HG02759 (cell line): ENCODE results near the gene LINGO3.

Experiments used
- ATAC-seq: cut with Tn5 transposase; IDR thresholded peaks from one replicate; pipeline ENCODE4 v1.9.1; 2021; ENCODE audit warnings: mild to moderate bottlenecking, moderate library complexity; ENCODE audit not compliant: unreplicated experiment

LINGO3 gene

GRCh38 chr19:2269244-2270156, 38.5 kb downstream of the LINGO3 start:
- ATAC-seq, result peak; percentile 60

DNA sequence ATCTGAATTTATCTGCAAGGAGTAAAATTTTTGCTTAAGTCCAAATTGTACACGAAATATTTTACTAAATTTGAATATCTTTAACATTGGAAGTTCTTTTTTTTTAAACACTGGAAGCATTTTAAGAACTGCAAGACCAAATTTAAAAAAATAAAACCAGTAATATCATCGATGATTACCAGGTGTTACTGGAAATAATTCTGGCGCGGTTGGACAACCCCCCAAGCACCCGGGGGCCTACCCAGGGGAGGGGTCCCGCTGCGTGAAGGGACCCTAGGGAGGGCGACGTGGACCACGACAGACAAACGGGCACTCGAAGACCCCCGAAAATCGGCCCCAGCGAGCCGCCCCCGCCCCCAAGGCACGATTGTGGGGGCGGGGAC, 39.1 kb downstream of the LINGO3 start:
- no peak for ATAC-seq

- no peak for ATAC-seq
Observed at GRCh38 chr19:2268480-2268830, 39.5 kb downstream of the LINGO3 start.

- no peak for ATAC-seq
Observed at GRCh38 chr19:2266183-2266993, 41.6 kb downstream of the LINGO3 start.

DNA sequence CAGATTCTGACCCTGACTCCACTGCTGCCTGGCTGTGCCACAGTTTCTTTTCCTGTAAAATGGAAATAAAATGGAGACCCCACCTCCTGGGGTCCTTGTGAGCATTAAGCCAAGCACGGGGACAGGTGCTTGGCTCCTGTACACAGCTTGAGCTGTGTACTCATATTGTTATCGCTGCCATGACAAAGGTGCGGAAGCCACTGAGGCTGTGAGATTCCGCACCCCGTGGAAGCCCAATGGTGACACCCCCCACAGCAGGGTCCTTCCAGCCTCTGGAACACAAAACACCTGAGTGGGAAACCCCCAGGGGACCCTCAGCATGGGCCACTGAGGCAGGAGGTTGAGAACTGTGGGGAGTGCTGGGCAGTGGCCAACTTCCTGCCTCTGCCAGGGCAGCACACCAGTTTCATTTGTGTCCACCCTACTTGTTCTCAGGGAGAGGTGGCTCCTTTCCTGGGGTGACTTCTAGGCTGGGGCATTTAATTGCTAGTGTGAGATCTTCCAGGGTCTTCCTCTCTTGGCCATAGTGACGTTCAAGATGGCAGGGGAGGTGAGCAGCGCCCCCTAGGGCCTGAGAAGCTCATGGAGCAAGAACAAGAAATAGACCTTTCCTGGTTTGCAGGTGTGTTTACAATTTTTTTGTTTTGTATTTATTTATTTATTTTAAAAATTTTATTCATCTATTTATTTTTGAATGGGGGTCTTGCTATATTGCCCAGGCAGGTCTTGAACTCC, 46.3 kb downstream of the LINGO3 start:
- no peak for ATAC-seq

GRCh38 chr19:2260341-2260805, 47.6 kb downstream of the LINGO3 start:
- ATAC-seq, result no peak

DNA sequence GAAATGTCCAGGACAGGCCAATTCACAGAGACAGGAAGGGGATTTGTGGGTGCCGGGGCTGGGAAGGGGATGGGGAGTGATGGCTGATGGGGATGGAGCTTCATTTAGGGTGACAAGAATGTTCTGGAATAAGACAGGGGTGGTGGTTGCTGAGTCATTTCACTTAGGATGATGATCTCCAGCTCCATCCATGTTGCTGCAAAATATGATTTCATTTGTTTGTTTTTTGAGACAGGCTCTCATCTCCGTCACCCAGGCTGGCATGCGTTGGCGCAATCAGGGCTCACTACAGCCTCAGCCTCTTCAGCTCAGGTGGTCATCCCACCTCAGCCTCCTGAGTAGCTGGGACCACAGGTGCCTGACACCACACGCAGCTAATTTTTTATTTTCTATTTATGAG, 48.6 kb downstream of the LINGO3 start:
- no peak for ATAC-seq
